Occipital lobe (tissue), 2 donors: Measurements from ENCODE around the gene GNRHR. TPM values are rescaled to one million over a fixed set of nuclear protein-coding genes. Genes with fewer than 3 reads are reported as not detected.
"Not testable (repeated sequence)": the region's sequence is repeated elsewhere in the genome, so short reads cannot be mapped to it uniquely, and the experiment has no call there.

Experiments
- DNase-seq: peaks from one replicate; lab custom pipeline; 2025; lab: John Stamatoyannopoulos, UW
- total RNA-seq: library from RNA; depleted of rRNA; stranded (reverse); fragments of >200 nt; gene quantifications from one replicate; pipeline ENCODE4 v1.2.3, GENCODE V29; 2014

Gene GNRHR, protein sequence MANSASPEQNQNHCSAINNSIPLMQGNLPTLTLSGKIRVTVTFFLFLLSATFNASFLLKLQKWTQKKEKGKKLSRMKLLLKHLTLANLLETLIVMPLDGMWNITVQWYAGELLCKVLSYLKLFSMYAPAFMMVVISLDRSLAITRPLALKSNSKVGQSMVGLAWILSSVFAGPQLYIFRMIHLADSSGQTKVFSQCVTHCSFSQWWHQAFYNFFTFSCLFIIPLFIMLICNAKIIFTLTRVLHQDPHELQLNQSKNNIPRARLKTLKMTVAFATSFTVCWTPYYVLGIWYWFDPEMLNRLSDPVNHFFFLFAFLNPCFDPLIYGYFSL
- total RNA-seq: not detected

DNA sequence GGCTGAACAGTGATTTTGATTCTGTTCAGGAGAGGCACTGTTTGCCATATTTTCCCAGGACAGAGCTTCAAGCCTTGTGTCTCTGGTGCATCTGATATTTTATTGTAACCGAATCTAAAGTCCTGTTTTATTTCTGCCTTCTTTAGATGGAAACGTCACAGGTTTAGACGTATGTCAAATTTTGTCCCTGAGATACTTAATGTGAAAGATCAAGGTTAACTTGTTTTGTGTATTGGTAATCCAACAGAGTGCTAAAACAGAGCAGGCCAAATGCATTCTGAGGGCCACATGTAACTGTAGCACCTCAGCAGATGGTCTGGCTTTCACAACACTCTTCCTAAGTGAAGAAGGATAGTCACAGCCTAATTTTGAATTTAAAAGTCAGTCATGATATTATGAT is at the start of gene GNRHR:
Gene GNRHR (minus strand): TSS at position 101 of the 400 bp plus-strand sequence. CDS start 53 bp downstream, at position 48.
- DNase-seq: no peak

DNA sequence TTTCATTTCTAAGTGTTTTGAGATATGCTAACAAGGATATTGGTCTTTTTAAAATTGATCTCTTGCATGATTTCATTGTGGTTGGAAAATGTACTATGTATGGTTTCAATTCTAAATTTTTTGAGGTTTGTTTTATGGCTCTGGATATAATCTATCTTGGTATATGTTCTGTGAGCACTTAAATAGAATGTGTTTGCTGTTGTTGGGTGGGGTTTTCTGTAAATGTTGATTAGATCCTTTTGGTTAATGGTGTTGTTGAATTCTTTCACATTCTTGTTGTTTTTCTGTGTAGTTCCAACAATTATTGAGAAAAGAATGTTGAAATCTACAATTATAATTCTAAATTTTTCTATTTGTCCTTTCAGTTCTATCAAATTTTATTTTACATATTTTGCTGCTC is 42.6 kb upstream of the GNRHR start:
- no peak for DNase-seq

DNA sequence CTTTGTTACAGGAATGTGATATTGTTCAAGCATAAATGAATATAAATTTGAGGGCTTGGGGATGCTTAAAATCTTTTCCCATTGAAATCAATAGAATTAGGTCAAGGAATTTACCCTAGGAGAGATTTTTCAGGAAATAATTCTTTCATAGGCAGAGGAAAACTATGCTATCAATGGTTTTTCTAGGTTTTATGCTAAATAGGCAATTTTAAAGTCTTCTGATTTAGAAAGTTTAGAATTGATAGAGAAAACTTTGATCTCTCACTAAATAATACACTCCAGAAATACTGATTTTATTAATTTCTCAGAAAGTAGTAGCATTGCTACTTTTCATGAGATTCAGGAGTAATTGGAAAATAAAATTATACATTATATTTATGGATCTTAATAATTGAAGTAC is 36.5 kb upstream of the GNRHR start:
- DNase-seq: no peak

DNA sequence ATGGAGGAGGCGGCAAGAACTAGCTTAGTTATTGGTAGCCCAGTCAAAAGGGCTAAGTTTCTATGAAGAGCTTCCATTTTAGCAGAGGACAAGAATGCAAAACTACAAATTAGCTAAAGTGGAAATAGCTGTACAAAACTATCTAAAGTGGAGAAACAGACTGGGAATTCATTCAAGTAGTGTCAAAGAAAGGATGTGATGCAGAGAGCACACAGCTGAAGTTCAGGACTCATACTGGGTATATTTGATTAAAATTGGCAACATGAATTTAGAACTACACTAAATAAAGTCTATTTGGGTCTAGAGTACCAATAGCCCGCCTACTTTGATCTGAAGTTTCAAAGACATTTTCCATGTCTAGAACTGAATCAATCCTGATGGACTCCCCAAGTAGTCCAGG is 33.1 kb upstream of the GNRHR start:
- no peak for DNase-seq

DNA sequence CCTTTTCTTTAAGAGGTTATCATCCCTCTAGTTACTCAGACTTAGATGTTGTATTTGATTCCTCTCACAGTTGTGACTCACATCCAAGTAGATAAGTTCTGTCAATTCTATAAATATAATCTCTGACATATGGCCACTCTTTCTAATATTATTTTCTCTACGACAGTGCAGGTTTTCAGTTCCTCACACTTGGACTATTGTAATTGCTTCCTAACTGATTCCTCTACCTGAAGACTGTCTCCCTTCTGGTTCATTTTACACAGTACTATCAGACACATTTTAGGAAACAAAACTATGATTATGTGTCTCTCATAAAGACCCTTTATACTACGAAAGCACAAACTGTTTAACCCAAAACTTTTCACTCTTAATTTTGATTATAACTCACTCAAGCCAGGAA is 31.3 kb upstream of the GNRHR start:
- DNase-seq: no peak

DNA sequence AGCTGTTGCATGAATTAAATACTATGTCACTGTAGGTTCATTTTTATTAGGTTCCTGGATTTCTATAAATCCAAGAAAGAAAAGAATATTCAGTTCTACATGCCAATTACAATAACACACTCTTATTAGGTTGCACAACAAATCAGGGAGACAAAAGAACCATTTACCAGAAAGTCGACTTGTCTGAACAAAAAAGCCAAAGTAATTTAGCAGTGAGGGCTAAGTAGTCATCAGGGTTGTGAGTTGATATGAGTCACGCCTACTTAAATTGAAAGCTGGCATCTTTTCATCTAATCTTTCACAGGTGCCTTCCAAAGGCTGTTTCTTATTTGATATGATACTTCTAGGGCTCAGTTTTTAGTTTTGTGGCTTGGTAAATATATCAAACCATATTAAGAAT is 25.4 kb upstream of the GNRHR start:
- no peak for DNase-seq

DNA sequence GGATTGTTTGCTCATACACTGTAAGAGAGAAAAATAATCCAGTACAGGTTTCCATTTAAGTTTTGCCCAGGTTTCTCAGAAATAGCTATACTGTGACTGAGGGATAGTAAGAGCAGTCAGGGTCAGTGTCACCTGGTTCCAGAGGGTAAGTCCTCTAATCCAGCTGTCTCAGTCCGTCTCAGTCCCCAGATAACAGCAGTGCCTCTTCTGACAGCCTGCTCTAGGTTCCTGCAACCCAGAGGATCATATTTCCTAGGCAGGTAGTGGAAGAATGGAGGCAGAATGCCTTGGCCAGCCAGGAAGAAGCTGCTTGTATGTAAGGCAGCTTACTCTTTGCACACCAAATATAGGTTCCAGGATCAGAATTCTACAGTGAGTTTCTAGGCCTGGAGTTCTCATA is 22.6 kb upstream of the GNRHR start:
- no peak for DNase-seq

DNA sequence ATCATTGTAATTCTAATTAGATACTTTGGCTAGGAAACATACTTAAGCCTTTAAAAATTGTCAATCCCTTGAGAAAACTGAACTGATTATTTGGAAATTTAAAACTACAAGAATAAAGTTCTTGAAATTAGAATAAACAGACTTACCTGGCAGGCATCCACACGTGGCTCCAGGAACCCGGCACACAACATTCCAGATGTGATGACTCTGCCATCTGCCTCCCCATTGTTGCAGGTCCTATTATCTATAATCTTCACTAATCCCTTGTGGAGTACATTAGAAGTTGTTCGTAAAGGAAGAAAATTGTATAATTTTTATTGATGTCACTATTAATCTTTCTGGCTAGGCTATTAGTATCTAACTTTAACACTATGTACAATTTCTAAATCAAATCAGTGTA is 16.2 kb upstream of the GNRHR start:
- no peak for DNase-seq

DNA sequence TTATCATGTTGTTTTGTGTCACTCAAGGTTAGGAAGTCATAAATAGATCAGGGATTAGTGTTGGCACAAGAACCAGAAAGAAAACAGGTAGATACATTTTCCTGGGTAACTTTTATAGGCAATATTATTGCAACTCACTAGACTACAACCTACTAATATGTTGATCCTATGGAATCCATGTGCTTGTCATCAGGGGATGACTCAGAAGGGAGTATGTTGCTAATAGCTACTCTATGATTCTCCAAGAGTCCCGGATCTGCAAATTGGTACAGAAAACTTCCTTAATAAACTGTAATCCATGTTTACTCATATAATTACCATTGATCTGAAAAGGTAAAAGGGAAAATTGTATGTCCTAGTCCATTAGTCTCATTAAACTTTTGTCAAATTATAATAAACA is 11.7 kb upstream of the GNRHR start:
- no peak for DNase-seq

DNA sequence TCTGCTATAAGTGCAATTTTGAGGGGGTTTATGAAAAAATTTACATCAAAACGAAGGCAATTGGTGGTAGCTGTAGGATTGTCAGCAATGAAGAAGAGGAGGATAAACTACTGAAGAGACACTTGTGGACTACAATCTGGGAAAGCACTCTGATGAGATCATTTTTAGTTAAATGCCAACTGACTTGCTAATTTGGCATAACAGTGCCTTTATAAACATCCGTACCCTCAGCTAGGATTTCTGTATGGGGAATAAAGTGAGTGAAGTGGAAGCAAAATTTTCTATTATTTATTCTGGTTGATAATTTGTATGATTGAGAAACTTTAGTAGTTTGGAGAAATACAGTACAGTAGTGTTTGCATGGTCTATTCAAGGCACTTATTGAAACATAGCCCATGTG is 11.2 kb upstream of the GNRHR start:
- no peak for DNase-seq

DNA sequence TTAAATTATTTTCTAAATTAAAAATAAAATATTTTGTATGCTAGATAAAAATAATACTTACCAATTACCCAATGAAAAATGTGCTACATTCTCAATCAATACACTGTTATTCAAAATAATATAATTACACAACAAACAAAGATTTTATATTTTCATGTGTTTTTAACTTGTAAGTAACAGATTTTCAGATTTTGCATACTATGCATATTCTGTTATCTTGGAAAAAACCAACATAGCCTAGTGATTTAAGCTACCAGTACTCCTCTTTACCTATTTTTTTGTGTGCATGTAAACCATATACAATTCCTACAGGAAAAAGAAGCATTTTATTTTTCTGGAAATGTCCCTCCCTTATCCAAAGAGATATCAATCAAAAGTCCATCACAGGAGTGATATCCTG is 10.0 kb upstream of the GNRHR start:
- DNase-seq: no peak

DNA sequence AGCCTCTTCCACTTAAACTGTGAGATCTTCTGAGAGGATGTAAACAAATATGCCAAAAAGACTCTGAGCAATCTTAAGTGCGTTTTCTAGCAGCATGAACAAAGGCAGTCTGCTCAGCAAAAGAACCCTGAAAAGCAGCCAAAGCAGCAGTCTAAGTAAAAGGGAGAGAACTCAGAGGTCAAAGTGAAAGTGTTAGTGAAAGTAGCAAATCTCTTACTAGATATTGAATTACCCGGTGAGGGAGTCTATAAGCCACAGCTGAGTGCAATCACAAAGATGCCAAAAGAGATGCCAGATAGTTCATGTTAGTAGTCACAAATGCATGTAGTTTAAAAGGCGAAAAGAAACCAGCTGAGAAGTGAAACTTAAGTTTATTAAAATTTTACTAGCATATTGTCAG is 7.9 kb upstream of the GNRHR start:
- DNase-seq: no peak

DNA sequence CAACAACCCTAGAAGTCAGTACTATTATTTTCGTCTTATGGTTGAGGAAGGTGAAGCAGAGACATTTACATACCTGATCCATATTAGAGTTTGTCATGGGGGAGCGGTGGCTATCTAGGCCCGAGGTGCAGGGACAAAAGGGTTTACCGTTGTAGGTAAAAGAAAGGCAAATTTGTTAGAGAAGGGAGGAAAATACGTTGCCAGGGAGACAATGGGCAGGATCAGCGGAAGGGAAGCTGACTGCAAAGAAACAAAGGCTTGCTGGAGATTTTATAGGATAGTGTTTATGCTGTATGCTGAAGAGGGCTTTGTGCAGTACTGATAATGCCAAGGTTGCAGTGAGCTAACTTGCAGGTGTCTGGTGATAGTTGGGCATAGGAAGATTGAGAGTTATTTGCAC is 2.8 kb upstream of the GNRHR start:
- DNase-seq: not testable (repeated sequence)

DNA sequence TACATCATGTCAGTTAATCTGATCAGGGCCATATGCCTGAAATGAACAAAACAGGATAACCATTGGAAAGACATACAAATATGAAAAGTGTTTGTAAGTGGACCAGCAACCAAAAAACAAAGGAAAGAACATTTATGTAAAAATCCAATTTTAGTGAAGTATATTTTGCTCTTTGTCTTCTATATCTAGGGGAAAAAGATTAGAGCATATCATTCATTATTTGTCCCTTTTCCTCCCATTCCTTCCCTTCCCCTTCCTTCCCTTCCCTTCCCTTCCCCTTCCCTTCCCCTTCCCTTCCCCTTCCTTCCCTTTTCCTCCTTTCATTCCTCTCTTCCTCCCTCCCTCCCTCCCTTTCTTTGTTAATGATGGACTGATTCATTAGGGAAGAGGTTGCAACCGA is 1.8 kb upstream of the GNRHR start:
- DNase-seq: no peak

DNA sequence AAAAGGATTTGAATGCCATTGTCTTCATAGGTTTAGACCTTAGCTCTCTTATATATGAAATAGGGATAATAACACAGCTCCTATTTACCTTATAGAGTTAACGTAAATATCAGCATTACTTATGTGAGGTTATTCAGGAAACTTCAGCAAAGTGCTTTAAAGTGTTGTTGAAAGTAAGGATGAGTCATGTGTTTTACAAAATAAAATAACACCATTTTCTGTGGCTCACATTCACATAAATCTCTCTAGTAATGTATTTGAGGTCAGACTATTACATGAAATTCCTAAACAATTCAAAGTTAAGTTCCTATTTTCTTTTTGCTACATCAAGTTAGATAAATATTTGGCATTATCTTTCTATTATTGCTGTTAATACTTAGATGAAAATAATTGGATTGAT is 2.9 kb downstream of the GNRHR start:
- no peak for DNase-seq

DNA sequence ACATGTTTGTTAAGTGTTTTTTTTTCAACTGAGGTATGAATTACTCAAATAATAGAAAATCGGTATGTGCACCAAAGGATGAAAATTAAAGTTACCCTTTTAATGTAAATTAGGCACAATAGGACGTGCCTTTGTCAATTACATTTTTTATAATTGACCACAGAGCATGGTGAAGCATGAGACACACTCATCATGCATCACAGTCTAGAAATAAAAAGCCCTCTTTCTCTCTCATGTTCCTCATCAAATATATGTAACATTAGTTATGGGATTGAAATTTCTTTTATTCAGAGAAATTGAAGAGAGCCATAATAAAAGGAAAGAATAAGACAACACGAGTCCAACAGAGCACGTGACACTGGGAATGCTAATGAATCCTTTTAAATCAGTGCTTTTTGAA is 3.5 kb downstream of the GNRHR start:
- no peak for DNase-seq

DNA sequence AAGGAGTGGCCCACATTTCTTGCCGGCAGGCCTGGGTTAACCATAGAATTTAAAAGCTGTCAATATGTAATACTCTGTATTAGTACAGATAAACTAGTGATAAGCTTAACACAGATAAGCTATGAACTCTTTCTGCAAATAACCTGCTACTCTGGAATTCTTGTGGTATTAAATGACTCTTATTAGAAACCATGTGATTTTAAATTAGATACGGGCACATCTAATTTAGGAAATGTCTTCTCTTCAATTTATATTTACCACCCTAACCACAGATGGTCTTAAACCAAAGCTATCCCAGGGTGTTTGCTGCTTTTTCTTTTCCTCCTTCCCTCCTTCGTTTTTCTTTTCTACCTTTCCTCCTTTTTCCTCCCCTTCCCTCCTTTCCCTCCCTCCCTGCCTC is 4.9 kb downstream of the GNRHR start:
- no peak for DNase-seq

DNA sequence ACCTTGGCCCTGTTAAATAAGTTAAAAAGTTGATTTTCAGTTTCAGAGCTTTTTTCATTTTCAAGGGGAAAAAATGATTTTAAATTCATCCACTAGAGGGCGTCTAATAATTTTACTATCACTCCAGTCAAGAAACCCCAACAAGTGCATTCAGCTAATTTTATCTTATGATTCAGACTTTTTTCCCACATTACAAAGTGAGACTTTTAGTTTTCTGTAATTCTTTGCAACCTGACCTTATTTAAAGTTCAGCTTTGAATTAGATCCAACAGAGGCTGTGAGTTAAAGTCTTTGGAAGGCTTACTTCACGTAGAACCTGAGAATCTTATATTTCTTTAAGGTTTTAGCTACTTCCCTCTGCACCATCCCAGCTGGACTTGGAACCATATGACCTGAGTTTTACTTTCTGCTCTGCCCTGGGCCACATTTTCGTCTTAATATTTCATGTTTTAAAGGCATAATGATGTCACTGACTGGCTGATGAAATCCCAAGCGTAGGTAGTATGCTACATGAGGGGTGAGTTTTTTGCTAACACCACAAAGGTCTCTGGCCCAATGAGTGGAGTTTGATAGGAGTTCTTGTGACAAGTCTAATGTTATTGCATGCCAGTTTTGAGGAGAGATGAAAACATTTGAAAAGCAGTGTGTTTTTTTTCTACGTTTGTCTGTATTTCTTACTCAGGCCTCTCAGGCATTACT is 7.2 kb downstream of the GNRHR start:
- DNase-seq: no peak

DNA sequence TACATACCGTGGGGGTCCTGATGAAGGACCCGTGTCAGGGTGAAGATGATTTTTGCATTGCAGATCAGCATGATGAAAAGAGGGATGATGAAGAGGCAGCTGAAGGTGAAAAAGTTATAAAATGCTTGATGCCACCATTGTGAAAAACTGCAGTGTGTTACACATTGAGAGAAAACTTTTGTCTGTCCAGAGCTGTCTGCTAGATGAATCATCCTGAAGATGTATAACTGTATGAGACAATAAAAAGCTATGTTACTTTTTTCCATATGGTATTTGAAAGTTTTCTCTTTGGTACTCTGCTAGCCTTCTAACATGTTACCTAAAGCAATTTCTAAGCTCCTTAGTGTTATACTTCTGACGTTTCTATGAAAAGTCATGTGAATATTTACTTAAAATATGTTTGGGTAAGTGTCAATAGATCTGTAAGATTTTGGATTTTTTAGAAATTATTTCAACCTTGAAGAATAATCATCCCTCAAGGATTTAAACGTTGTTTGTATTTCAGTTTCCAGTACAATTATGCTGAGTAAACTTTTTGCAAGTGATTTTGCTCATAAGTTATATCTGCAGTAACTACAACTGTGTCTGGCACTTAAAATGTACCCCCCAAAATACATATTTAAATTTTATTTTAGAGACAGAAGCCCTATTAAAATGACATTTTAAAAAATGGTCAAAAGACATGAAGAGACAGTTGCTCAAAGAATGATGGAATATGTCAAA is 9.5 kb downstream of the GNRHR start:
- DNase-seq: no peak

DNA sequence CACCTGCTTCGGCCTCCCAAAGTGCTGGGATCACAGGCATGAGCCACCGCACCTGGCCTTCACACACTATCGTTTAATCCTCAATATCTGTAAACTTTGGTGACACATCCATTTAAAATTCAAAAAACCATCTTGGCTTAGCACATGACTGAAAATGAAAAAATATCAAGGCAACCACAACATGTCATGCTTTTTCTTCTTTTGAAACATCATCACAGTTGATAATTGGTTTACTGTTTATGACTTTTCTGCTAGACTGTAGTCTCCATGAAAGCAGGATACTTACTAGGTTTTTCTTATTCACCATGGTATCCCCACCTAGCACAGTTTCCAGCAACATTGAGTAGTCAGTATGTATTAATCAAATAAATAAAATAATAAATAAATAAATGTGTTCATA is 11.0 kb downstream of the GNRHR start:
- DNase-seq: no peak

DNA sequence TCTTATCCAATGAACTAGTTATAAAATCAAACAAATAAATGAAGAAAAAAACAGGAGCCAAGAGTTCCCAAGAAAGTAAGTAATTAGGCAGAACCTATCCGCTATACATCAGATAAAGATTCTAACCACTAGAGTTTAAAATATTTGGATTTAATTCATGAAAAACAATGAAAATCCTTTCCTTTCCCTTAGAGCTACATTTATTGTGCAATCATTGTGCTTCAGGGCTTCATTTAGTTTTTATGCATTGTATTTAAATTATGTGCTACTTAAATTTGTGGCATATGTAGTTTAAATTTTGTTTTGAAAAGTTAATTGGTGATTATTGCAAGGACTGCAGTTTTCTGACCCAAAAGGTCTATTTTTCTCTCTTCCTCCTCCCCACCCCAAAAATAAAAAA is 17.9 kb downstream of the GNRHR start:
- DNase-seq: no peak

DNA sequence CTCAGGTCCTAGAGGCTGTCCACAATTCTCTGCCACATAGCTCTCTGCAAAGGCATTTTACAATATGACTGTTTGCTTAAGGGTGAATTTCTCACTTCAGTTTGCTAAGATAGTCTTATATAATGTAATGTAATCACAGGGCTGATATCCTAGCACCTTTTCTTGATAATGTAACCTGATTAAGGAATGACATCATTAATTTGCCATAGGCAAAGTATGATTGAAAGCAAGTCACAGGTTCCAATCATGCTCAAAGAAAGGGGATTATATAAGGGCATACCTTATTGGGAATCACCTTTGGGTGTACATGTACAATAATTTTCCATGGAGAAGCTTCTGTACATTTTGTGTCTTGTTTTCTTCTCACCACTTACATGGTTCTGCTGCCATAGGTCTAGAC is 18.9 kb downstream of the GNRHR start:
- no peak for DNase-seq

DNA sequence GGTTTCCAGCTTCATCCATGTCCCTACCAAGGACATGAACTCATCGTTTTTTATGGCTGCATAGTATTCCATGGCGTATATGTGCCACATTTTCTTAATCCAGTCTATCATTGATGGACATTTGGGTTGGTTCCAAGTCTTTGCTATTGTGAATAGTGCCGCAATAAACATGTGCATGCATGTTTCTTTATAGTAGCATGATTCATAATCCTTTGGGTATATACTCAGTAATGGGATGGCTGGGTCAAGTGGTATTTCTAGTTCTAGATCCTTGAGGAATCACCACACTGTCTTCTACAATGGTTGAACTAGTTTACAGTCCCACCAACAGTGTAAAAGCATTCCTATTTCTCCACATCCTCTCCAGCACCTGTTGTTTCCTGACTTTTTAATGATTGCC is 23.7 kb downstream of the GNRHR start:
- DNase-seq: not testable (repeated sequence)
